Measurements from ENCODE around the gene RPS6KB2.
"Not testable (repeated sequence)": the region's sequence is repeated elsewhere in the genome, so short reads cannot be mapped to it uniquely, and the experiment has no call there.

Gene RPS6KB2

GRCh38 chr11:67410984-67411784 is 17.1 kb upstream of the RPS6KB2 start:
- no peak for DNase-seq

GRCh38 chr11:67411785-67412152 is 16.5 kb upstream of the RPS6KB2 start:
- DNase-seq = no peak

GRCh38 chr11:67412495-67413179 is 15.7 kb upstream of the RPS6KB2 start:
- no peak for DNase-seq

GRCh38 chr11:67413266-67413849 is 14.9 kb upstream of the RPS6KB2 start:
- no peak for DNase-seq

- DNase-seq = peak; percentile 18
Observed at GRCh38 chr11:67415501-67416304, 12.6 kb upstream of the RPS6KB2 start, which contains the start of gene CARNS1. Gene CARNS1, plus strand, starts transcription at chr11:67415678. Its CDS starts 522 bp downstream, at chr11:67416200.

GRCh38 chr11:67416416-67417335 is 11.6 kb upstream of the RPS6KB2 start:
- peak; percentile 80 for DNase-seq

GRCh38 chr11:67417425-67417824 is 10.9 kb upstream of the RPS6KB2 start:
- DNase-seq = no peak

GRCh38 chr11:67418476-67419281 is 9.6 kb upstream of the RPS6KB2 start:
- no peak for DNase-seq

GRCh38 chr11:67419325-67420049 is 8.8 kb upstream of the RPS6KB2 start:
- no peak for DNase-seq

GRCh38 chr11:67420147-67420645 is 8.1 kb upstream of the RPS6KB2 start:
- no peak for DNase-seq

GRCh38 chr11:67420646-67421429 is 7.5 kb upstream of the RPS6KB2 start:
- DNase-seq = peak; percentile 86

- DNase-seq = no peak
Observed at GRCh38 chr11:67421430-67422031, 6.8 kb upstream of the RPS6KB2 start.

- no peak for DNase-seq
Observed at GRCh38 chr11:67422891-67423290, 5.4 kb upstream of the RPS6KB2 start.

GRCh38 chr11:67423466-67423865 is 4.8 kb upstream of the RPS6KB2 start:
- no peak for DNase-seq

- DNase-seq = no peak
Observed at GRCh38 chr11:67423891-67424613, 4.2 kb upstream of the RPS6KB2 start.

- not testable (repeated sequence) for DNase-seq
Observed at GRCh38 chr11:67427364-67427859, 882 bp upstream of the RPS6KB2 start.

GRCh38 chr11:67429038-67429668 is 859 bp downstream of the RPS6KB2 start:
- no peak for DNase-seq
